ENCODE results near the gene PLCB3.

PLCB3 gene

GRCh38 chr11:64251016-64251752 lies at the start of gene PLCB3:
Gene PLCB3, plus strand, starts transcription at chr11:64251530. Its CDS starts 120 bp downstream, at chr11:64251650.
- peak; percentile 17 for DNase-seq

GRCh38 chr11:64201543-64201942 lies 49.8 kb upstream of the PLCB3 start:
- no peak for DNase-seq

GRCh38 chr11:64202992-64203391 lies 48.3 kb upstream of the PLCB3 start:
- no peak for DNase-seq

GRCh38 chr11:64203421-64204079 lies 47.8 kb upstream of the PLCB3 start:
- DNase-seq: no peak

- DNase-seq: no peak
These were observed 47.3 kb upstream of the PLCB3 start for GRCh38 chr11:64204080-64204440.

GRCh38 chr11:64204464-64204989 lies 46.8 kb upstream of the PLCB3 start:
- DNase-seq: peak; percentile 78

- DNase-seq: no peak
These were observed 44.7 kb upstream of the PLCB3 start, which contains the start of gene FERMT3 for GRCh38 chr11:64206457-64207255. Gene FERMT3, plus strand, starts transcription at chr11:64206721. Its CDS starts 644 bp downstream, at chr11:64207365.

GRCh38 chr11:64207256-64208085 lies 43.9 kb upstream of the PLCB3 start:
- no peak for DNase-seq

GRCh38 chr11:64208086-64208795 lies 43.1 kb upstream of the PLCB3 start:
- DNase-seq: no peak

GRCh38 chr11:64208796-64209562 lies 42.4 kb upstream of the PLCB3 start:
- no peak for DNase-seq

GRCh38 chr11:64209563-64209843 lies 41.8 kb upstream of the PLCB3 start:
- no peak for DNase-seq

GRCh38 chr11:64210301-64211020 lies 40.9 kb upstream of the PLCB3 start:
- no peak for DNase-seq

GRCh38 chr11:64211181-64211872 lies 40.0 kb upstream of the PLCB3 start:
- no peak for DNase-seq

GRCh38 chr11:64216879-64217278 lies 34.5 kb upstream of the PLCB3 start:
- no peak for DNase-seq

GRCh38 chr11:64218628-64219353 lies 32.5 kb upstream of the PLCB3 start:
- DNase-seq: no peak

GRCh38 chr11:64219354-64219684 lies 32.0 kb upstream of the PLCB3 start:
- DNase-seq: no peak

GRCh38 chr11:64219755-64220154 lies 31.6 kb upstream of the PLCB3 start:
- DNase-seq: no peak

- no peak for DNase-seq
These were observed 31.1 kb upstream of the PLCB3 start for GRCh38 chr11:64220271-64220670.

- no peak for DNase-seq
These were observed 30.5 kb upstream of the PLCB3 start for GRCh38 chr11:64220798-64221197.
